Vagina (tissue), 2 donors: ENCODE data around the gene CCDC27.

ENCODE experiments used
- CTCF ChIP-seq, 3 experiments: fragments of 450-650 bp in 2 of 3; fragments of 200-600 bp in 1 of 3; sonication (generic) in 1 of 3; IDR thresholded peaks; one replicate each; pipeline ENCODE4 v1.5.1; 2017 to 2019; ENCODE audit warnings: antibody characterized with exemption in 3 of 3, mild to moderate bottlenecking in 2 of 3, moderate library complexity in 2 of 3
- POLR2A ChIP-seq, 2 donors: fragments of 450-650 bp; IDR thresholded peaks; one replicate each; pipeline ENCODE4 v1.6.1; 2017; ENCODE audit warnings: antibody characterized with exemption in 2 of 2, mild to moderate bottlenecking in 2 of 2, moderate library complexity in 2 of 2

- TF ChIP-seq CTCF (IDR thresholded peaks at IDR 0.05) (no peak), POLR2A (IDR thresholded peaks at IDR 0.05) (no peak)
These were observed 35.1 kb downstream of the CCDC27 start for GRCh38 chr1:3787349-3787715.
